ENCODE measurements around the gene SCRT2.
"Not testable (repeated sequence)": the region's sequence is repeated elsewhere in the genome, so short reads cannot be mapped to it uniquely, and the experiment has no call there.

SCRT2 gene

DNA sequence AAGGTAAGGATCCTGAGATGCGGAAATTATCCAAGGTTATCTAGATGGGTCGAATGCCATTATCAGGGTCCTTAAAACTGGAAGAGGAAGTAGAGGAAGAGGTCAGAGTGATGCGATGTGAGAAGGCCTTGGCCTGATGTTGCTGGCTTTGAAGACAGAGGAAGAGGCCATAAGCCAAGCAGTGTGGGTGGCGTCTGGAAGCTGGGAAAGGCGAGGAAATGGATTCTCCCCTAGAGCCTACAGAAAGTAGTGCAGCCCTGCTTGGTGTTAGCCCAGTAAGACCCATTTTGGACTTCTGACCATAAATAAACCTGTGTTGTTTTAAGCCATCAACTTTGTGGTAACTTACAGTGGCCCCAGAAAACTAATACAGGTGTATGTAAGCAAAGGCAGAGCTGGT is 24.6 kb downstream of the SCRT2 start:
- no peak for DNase-seq

GRCh38 chr20:650281-650680 is 25.3 kb downstream of the SCRT2 start:
- no peak for DNase-seq

- DNase-seq, result no peak
Measured at GRCh38 chr20:647479-648019, 28.1 kb downstream of the SCRT2 start.

DNA sequence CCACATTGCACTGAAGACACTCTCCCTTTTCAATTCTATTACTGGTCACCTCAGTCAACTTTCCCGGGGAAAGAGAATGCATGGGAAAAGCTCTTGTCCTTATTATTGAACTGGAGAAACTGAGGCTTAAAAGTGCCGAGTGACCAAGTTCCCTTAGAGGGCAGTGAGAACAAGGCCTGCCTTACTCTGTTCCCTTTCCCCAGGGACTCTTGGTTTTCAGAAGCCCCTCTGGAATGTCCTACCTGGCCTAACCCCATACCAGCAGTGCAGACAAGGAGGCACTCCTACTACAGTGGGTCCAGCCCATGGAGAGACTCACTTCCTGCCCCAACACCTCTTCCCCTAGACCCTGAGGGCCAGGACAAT is 28.8 kb downstream of the SCRT2 start:
- no peak for DNase-seq

GRCh38 chr20:646107-646867 is 29.3 kb downstream of the SCRT2 start:
- DNase-seq, result no peak

DNA sequence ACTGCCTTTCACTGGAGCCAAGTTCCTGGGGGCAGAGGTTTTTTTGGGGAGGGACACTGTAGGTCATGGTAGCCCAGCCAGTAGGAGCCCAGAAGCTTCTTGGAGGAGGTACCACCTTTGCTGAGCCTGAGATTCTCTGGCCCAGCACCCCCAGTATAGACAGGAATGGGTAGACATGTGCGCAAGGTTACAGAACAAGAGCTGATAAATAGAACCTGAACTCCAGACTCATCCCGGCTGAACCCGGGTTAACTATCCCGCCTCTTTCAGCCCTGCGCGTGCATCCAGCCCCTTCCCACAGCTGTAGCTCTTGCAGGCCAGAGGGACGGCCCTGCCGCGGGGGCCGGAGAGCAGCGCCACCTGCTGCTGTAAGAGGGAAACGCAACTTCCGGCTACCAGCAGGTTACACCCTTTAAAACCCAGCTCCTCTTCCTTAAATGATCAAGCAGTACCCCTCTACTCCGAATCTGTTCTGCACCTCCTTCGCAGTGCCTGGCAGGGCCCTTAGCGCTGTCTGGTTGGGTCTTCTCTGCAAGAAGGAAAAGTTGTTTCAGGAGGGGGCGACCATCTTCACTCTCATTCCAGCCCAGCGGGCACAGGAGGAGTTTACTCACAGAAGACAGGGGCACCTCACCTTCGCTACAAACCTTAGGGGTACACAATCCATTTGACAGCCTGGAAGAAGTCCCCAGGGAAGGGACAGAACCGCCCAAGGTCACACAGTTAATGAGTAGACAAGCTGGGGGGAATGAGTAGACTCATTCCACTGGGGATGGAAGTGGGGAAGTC is 30.1 kb downstream of the SCRT2 start:
- DNase-seq, result no peak

DNA sequence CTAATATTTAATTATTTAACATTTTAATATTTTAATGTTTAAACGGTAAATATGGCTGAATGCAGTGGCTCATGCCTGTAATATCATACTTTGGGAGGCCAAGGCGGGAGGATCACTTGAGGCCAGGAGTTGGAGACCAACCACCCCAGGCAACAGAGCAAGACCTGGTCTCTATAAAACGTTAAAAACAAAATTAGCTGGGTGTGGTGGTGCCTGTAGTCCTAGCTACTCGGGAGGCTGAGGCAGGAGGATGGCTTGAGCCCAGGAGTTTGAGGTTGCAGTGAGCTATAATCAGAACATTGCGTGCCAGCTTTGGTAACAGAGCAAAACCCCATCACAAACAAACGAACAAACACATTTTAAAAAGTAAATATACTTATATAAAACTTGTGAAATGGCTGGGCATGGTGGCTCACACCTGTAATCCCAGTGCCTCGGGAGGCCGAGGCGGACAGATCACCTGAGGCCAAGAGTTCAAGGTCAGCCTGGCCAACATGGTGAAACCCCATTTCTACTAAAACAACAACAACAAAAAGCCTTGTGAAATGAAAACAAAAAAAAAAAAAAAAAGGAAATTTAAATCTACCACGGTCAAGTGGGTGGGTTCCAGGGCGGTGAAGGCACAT is 30.8 kb downstream of the SCRT2 start:
- no peak for DNase-seq

GRCh38 chr20:642398-643174 is 33.0 kb downstream of the SCRT2 start:
- DNase-seq, result no peak

GRCh38 chr20:642013-642397 is 33.6 kb downstream of the SCRT2 start:
- not testable (repeated sequence) for DNase-seq

- no peak for DNase-seq
Measured at GRCh38 chr20:641516-641875, 34.1 kb downstream of the SCRT2 start.

DNA sequence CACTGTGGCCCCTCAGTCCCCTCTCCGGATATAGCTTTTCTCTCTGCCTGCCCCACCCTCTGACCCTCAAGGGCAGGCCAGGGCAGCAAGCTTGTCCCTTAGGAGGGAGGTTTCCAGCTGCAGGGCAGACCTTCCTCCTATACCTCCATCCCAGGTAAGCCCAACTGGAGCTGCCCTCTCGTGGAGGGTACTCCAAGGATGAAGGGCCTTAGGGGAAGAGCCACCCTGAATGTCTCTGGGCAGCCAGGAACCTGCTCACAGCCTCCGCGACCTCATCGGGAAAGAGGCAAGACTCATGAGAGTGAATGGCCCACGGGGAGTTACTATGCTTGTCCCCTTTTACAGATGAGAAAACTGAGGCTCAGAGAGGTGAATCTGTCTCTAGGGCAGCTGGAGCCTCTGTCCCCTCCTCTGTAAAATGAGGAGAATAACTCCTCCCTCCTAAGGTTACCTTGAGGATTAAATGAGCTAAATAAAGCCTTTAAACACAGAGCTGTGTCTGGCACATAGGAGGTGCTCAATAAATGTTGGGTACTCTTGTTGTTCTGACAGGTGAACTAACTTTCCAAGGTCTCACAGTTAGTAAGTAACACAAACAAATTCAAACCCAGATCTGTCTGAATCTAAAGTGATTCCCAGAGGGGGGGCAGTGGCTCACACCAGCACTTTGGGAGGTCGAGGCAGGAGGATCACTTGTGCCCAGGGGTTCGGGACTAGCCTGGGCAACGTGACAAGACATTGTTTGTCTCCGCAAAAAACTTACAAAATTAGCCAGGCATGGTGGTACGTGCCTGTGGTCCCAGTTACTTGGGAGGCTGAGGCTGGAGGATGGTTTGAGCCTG is 34.7 kb downstream of the SCRT2 start:
- DNase-seq, result no peak

DNA sequence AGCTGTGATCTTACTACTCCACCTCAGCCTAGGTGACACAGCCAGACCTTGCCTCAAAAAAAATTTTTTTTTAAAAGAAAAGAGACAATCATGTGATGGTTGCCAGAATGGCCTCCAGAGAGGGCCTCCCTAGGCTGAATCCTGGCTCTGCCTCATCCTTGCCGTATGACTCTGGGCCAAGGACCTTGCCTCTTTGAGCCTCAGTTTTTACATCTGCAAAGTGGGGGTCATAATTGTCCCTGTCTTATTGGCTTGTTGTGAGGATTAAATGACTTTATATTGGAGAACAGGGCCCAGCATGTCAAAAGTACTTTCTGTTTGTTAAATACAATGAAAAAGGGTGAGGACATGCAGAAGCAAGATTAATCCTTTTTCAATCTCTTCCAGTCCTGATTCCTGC is 37.0 kb downstream of the SCRT2 start:
- no peak for DNase-seq

DNA sequence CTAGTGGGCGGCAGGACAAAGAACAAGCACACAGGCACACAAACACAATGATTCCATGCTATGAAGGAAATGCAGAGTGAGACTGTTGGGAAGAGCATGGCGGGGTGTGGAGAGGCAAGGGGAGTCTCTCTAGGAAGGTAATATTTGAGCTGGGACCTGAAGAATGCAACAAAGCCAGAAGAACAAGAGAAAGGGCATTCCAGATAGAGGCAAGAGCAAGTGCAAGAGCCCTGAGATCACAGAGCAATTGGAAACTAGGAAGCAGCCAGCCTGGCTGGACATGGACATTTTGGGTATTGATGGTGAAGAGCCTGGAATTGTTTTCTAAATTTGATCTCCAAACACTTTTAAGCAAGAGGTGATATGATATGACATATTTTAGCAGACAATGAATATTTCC is 38.0 kb downstream of the SCRT2 start:
- no peak for DNase-seq

- DNase-seq, result no peak
Measured at GRCh38 chr20:635893-636338, 39.7 kb downstream of the SCRT2 start.

- no peak for DNase-seq
Measured at GRCh38 chr20:635028-635892, 40.3 kb downstream of the SCRT2 start.

DNA sequence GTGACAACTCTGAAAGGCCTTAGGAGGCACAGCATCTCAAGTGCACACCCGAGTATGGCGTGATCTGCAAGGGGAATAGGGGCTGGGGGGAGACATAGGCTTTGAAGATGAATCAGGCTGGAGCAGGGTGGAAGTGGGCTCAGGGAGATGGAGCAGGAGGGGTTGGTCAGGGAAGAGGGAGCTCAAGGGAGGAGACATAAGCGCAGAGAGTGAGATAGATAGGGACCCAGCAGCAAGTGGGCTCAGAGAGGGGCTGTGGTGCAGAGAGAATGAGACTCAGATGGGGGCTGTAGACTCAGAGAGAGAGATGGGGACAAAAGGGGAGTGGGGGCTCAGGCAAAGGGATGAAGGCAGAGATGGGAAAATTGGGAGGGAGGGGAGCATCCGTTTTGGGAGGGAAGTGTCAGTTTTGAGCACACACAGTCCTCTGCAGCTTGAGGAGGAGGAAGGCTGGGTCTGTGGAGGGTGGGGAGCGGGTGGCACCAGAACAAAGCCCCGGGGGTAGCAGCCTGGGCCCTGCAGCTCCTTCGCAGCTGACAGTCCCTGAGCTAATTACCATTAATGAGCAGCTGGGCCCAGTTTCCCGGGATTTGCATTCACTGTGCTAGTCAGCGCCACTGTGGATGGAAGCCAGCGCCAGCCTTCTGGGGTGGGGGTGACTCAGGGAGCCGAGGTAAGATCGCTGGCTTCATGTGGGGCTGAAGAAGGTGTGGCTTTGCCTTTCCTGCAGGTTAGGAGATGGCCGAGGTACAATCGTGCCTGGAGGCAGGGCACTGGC is 41.3 kb downstream of the SCRT2 start:
- no peak for DNase-seq

DNA sequence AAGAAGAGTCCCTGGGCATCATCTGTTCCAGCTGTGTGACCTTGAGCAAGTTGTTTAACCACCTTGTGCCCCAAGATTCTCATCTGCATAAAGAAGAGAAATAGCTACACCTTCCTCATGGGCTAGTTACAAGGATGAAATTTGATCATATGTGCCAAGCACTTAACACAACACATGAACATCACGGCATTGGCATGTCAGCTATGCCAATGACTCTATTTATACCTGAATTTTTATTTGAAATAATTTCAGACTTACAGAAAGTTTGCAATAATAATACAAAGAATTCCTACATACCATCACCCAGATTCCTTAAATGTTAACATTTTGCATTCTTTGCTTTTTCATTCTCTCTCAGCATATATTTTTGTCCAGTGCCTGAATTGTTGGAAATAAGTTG is 44.5 kb downstream of the SCRT2 start:
- DNase-seq, result no peak

DNA sequence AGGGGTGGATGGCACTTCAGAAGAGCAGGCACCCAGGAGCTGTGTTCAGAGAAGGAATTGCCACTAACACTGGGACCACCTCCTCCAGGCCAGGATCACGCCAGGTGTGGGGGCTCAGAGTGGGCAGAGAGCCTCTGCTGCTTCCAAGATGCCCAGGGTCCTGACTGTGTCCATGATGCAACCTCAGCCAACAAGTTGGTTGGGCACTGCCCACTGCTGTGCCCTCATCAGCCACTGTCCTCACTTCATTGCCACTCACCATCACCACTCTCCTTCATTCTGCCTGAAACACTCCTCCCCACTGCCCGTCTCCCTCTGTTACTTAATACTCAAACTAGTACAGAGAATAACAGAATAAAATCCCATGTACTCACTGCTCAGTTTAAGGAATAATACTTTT is 49.0 kb downstream of the SCRT2 start:
- DNase-seq, result no peak

GRCh38 chr20:625360-625932 is 50.2 kb downstream of the SCRT2 start:
- DNase-seq, result no peak

DNA sequence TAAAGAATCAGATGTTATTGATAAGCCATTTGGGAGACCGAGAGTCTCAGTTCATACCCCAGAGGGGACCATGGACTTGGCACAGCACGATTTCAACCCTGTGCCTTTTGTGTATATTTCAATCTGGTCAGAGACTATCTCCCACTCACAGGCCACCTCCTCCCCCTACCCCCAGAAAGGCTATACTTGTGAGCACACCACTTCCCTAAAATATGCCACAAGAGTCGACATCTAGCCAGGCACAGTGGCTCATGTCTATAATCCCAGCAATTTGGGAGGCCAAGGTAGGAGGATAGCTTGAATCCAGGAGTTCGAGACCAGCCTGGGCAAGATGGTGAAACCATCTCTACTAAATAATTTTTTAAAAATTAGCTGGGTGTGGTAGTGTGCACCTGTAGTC is 51.9 kb downstream of the SCRT2 start:
- DNase-seq, result no peak
